K562 (cell line): ENCODE data around the gene NCOA4. TPM values are rescaled to one million over a fixed set of nuclear protein-coding genes. Genes with fewer than 3 reads are reported as not detected.

Source experiments
- COPS2 ChIP-seq: fragments of 450-650 bp; conservative IDR thresholded peaks from 2 replicates; pipeline ENCODE4 v1.6.1; 2016; ENCODE audit warnings: mild to moderate bottlenecking, moderate library complexity
- DLX4 ChIP-seq: fragments of 250-450 bp; sonication (Bioruptor Pico); IDR thresholded peaks from 2 replicates; pipeline ENCODE4 v1.6.1; 2021; ENCODE audit warnings: mild to moderate bottlenecking
- FOXP1 ChIP-seq: sonication (generic); formaldehyde crosslinking; IDR thresholded peaks from 2 replicates; pipeline ENCODE4 v1.8.0; 2022; ENCODE audit warnings: mild to moderate bottlenecking, missing genetic modification reagents
- HNRNPH1 ChIP-seq: fragments of 200-400 bp; formaldehyde crosslinking; optimal IDR thresholded peaks from 2 replicates; pipeline ENCODE3; 2017; ENCODE audit warnings: low read depth, mild to moderate bottlenecking, low read length, moderate library complexity
- HNRNPUL1 ChIP-seq: fragments of 200-400 bp; formaldehyde crosslinking; IDR thresholded peaks from 2 replicates; pipeline ENCODE4 v1.6.1; 2017; ENCODE audit warnings: low read length
- NFE2L1 ChIP-seq: fragments of 450-650 bp; IDR thresholded peaks from 2 replicates; pipeline ENCODE4 v1.6.1; 2016; ENCODE audit warnings: missing genetic modification characterization, low read depth, mild to moderate bottlenecking, missing compliant biosample characterization, moderate library complexity, borderline replicate concordance
- NR2C2 ChIP-seq, 2 experiments: fragments of 200-800 bp in 1 of 2; sonication (Bioruptor generic) in 1 of 2; sonication (generic) in 1 of 2; formaldehyde crosslinking in 1 of 2; IDR thresholded peaks; 2 replicates each; pipeline versions ENCODE4 v1.6.1 to v1.8.0; 2016 to 2022; ENCODE audit warnings: mild to moderate bottlenecking in 1 of 2, missing compliant biosample characterization in 1 of 2, missing genetic modification characterization in 1 of 2, missing genetic modification reagents in 1 of 2
- RBM15 ChIP-seq: fragments of 200-400 bp; formaldehyde crosslinking; IDR thresholded peaks from 2 replicates; pipeline ENCODE4 v1.6.1; 2018; ENCODE audit warnings: mild to moderate bottlenecking, low read length, moderate library complexity; ENCODE audit not compliant: insufficient read depth
- SMAD3 ChIP-seq: fragments of 450-650 bp; formaldehyde crosslinking; conservative IDR thresholded peaks from 2 replicates; pipeline ENCODE4 v1.4.0; 2020; ENCODE audit warnings: mild to moderate bottlenecking
- SMARCB1 ChIP-seq: IDR thresholded peaks from 2 replicates; pipeline ENCODE4 v1.6.1; 2011; ENCODE audit warnings: improper control_type of control experiment, low read depth; ENCODE audit not compliant: insufficient read length
- TAF15 ChIP-seq: fragments of 200-400 bp; formaldehyde crosslinking; IDR thresholded peaks from 2 replicates; pipeline ENCODE4 v1.6.1; 2017; ENCODE audit warnings: mild to moderate bottlenecking, low read depth, low read length, moderate library complexity
- THAP7 ChIP-seq: fragments of 250-450 bp; sonication (Bioruptor Pico); IDR thresholded peaks from 2 replicates; pipeline ENCODE4 v1.5.0; 2021
- ZBED1 ChIP-seq: IDR thresholded peaks from 2 replicates; pipeline ENCODE4 v1.6.1; 2014
- ZBTB49 ChIP-seq: sonication (generic); formaldehyde crosslinking; IDR thresholded peaks from 2 replicates; pipeline ENCODE4 v1.8.0; 2022; ENCODE audit warnings: missing genetic modification reagents, mild to moderate bottlenecking, borderline replicate concordance
- polyA plus RNA-seq, 8 experiments: library from polyadenylated mRNA; depleted of rRNA in 4 of 8; stranded (reverse) in 5 of 8; unstranded in 3 of 8; fragments of >200 nt; fragmentation: Nextera tagmentation in 2 of 8; fragmentation: Illumina TruSeq in 1 of 8; extraction: Ambion mirVana in 2 of 8; extraction: Trizol in 1 of 8; gene quantifications; 2 replicates each; pipeline versions ENCODE4 v1.2.1 to v1.2.3, GENCODE V29; 2011 to 2014; ENCODE audit warnings: inconsistent platforms in 1 of 8, missing spikeins in 1 of 8
- total RNA-seq, 7 experiments: library from RNA; depleted of rRNA in 6 of 7; stranded (reverse); fragments of >200 nt in 6 of 7; fragmentation: Illumina TruSeq in 2 of 7; extraction: Trizol in 2 of 7; gene quantifications; 2 replicates each; pipeline versions ENCODE4 v1.2.1 to v1.2.3, GENCODE V29; 2011 to 2021; ENCODE audit warnings: low replicate concordance in 1 of 7
- TF ChIP-seq, protein P1 (sequence below): sonication (generic); formaldehyde crosslinking; IDR thresholded peaks from 2 replicates; pipeline ENCODE4 v1.8.0; 2022; ENCODE audit warnings: mild to moderate bottlenecking, missing genetic modification reagents
- TF ChIP-seq, protein P2 (sequence below): sonication (generic); formaldehyde crosslinking; IDR thresholded peaks from 2 replicates; pipeline ENCODE4 v1.8.0; 2022; ENCODE audit warnings: mild to moderate bottlenecking, missing genetic modification reagents
- TF ChIP-seq, protein P3 (sequence below): sonication (generic); formaldehyde crosslinking; IDR thresholded peaks from 2 replicates; pipeline ENCODE4 v1.8.1; 2023; ENCODE audit warnings: mild to moderate bottlenecking, missing genetic modification reagents

The NCOA4 gene
- total and polyA plus RNA-seq, 9 of the 15 experiments (the other 6 are each of a cell fraction or from before 2014, with no cell fraction given), result 89.8 to 283 (median 181) TPM

DNA sequence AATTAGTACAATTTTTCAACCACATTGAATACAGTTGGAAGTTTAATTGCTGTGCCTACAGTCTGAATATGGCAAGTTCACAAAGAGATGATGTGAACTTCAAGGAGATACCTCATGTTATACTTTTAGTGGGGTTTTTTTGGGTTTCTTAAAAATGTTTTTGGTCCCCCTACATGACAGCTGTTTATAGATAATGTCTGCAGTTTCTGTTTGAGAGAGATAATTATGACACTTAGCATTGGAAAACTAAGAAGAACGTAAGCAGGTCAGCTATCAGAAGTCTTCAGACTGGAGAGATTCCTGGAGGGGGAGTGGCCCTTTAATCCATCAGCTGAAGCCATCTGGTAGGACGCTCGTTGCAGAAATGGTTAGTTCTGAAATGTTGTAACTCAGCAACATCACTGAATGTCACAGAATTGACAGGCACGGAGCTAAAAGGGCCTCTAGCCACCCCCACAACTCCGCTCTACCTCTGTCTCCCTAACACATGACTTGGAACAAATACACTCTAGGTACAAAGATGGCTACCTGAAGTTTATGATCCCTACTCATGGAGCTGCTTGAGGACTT lies 29.2 kb downstream of the NCOA4 start (continued):
- TF ChIP-seq, protein P1, sequence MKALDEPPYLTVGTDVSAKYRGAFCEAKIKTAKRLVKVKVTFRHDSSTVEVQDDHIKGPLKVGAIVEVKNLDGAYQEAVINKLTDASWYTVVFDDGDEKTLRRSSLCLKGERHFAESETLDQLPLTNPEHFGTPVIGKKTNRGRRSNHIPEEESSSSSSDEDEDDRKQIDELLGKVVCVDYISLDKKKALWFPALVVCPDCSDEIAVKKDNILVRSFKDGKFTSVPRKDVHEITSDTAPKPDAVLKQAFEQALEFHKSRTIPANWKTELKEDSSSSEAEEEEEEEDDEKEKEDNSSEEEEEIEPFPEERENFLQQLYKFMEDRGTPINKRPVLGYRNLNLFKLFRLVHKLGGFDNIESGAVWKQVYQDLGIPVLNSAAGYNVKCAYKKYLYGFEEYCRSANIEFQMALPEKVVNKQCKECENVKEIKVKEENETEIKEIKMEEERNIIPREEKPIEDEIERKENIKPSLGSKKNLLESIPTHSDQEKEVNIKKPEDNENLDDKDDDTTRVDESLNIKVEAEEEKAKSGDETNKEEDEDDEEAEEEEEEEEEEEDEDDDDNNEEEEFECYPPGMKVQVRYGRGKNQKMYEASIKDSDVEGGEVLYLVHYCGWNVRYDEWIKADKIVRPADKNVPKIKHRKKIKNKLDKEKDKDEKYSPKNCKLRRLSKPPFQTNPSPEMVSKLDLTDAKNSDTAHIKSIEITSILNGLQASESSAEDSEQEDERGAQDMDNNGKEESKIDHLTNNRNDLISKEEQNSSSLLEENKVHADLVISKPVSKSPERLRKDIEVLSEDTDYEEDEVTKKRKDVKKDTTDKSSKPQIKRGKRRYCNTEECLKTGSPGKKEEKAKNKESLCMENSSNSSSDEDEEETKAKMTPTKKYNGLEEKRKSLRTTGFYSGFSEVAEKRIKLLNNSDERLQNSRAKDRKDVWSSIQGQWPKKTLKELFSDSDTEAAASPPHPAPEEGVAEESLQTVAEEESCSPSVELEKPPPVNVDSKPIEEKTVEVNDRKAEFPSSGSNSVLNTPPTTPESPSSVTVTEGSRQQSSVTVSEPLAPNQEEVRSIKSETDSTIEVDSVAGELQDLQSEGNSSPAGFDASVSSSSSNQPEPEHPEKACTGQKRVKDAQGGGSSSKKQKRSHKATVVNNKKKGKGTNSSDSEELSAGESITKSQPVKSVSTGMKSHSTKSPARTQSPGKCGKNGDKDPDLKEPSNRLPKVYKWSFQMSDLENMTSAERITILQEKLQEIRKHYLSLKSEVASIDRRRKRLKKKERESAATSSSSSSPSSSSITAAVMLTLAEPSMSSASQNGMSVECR (CRISPR knock-in tag), result no peak; the same call in 1 of the 2 replicates
- TF ChIP-seq, protein P2, sequence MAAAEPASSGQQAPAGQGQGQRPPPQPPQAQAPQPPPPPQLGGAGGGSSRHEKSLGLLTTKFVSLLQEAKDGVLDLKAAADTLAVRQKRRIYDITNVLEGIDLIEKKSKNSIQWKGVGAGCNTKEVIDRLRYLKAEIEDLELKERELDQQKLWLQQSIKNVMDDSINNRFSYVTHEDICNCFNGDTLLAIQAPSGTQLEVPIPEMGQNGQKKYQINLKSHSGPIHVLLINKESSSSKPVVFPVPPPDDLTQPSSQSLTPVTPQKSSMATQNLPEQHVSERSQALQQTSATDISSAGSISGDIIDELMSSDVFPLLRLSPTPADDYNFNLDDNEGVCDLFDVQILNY (CRISPR knock-in tag), result no peak
- TF ChIP-seq HNRNPH1 (no peak), NR2C2 (CRISPR knock-in tag; IDR thresholded peaks at IDR 0.05) (no peak), NR2C2 (tag; IDR thresholded peaks at IDR 0.05) (peak; percentile 74; the same call in 1 of the 2 replicates), DLX4 (no peak), HNRNPUL1 (no peak), TAF15 (no peak), SMARCB1 (peak; percentile 94), ZBTB49 (CRISPR knock-in tag) (no peak), ZBED1 (peak; percentile 76; the same call in 1 of the 2 replicates), RBM15 (no peak), NFE2L1 (tag) (no peak), COPS2 (no peak), SMAD3 (CRISPR knock-in tag) (peak; percentile 94), THAP7 (CRISPR knock-in tag) (no peak), FOXP1 (CRISPR knock-in tag) (no peak)
- TF ChIP-seq, protein P3, sequence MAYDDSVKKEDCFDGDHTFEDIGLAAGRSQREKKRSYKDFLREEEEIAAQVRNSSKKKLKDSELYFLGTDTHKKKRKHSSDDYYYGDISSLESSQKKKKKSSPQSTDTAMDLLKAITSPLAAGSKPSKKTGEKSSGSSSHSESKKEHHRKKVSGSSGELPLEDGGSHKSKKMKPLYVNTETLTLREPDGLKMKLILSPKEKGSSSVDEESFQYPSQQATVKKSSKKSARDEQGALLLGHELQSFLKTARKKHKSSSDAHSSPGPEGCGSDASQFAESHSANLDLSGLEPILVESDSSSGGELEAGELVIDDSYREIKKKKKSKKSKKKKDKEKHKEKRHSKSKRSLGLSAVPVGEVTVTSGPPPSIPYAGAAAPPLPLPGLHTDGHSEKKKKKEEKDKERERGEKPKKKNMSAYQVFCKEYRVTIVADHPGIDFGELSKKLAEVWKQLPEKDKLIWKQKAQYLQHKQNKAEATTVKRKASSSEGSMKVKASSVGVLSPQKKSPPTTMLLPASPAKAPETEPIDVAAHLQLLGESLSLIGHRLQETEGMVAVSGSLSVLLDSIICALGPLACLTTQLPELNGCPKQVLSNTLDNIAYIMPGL, result no peak
